Stimulated activated naive B cell treated with anti-CD40 and anti-IgM and Interleukin-4, amounts not matched to agents 10 μg/mL and 1 μg/mL and 100 μg/mL, for 72 hours (primary cell): Measurements from ENCODE around the gene TEFM.
A peak's percentile ranks its signal among the peaks of the same experiment; 100 is the strongest.

Experiments
- ATAC-seq, 2 donors: fragments of 150-1000 bp; cut with Tn5 transposase; replicated peaks; 2 replicates each; pipeline ENCODE4 v1.10.0; 2021; ENCODE audit warnings: moderate library complexity in 1 of 2
- DNase-seq: peaks from one replicate; pipeline ENCODE4 v3.0.0; 2021
- H3K27ac Mint-ChIP-seq: one replicate; pipeline ENCODE4 v1.8.0; 2022; ENCODE audit warnings: mild to moderate bottlenecking, mixed read lengths
- H3K27me3 Mint-ChIP-seq, 2 donors: one replicate each; pipeline ENCODE4 v1.8.0; 2022; ENCODE audit warnings: mixed read lengths in 2 of 2
- H3K36me3 Mint-ChIP-seq, 2 donors: one replicate each; pipeline ENCODE4 v1.8.0; 2022; ENCODE audit warnings: mixed read lengths in 2 of 2, mild to moderate bottlenecking in 1 of 2
- H3K4me1 Mint-ChIP-seq, 2 donors: one replicate each; pipeline ENCODE4 v1.8.0; 2022; ENCODE audit warnings: mixed read lengths in 2 of 2, mild to moderate bottlenecking in 1 of 2
- H3K4me3 Mint-ChIP-seq, 2 donors: one replicate each; pipeline ENCODE4 v1.8.0; 2022; ENCODE audit warnings: mild to moderate bottlenecking in 2 of 2, mixed read lengths in 2 of 2, moderate library complexity in 1 of 2
- H3K9me3 Mint-ChIP-seq, 2 donors: one replicate each; pipeline ENCODE4 v1.8.0; 2022; ENCODE audit warnings: mixed read lengths in 2 of 2, mild to moderate bottlenecking in 1 of 2

The TEFM gene

GRCh38 chr17:30908717-30909420 lies 2.8 kb upstream of the TEFM start:
- peak overlapping the region; percentile 43 to 44 for H3K4me3 Mint-ChIP-seq

GRCh38 chr17:30905742-30906100 lies 317 bp downstream of the TEFM start:
- Mint-ChIP-seq H3K9me3 (peaks cover 0 to 1% of the 10 kb centered on the region in 2 donors), H3K27ac (peak overlapping the region; percentile 97), H3K27me3 (no peaks in the 10 kb centered on the region), H3K36me3 (peaks cover 7 to 30% of the 10 kb centered on the region in 2 donors), H3K4me3 (peak overlapping the region; percentile 90 to 96), H3K4me1 (peaks cover 31 to 50% of the 10 kb centered on the region in 2 donors)
- ATAC-seq (peak; percentile 32 to 35), DNase-seq (no peak)

More at GRCh38 chr17:30908717-30909420, 2.8 kb upstream of the TEFM start:
- H3K9me3 Mint-ChIP-seq: peaks cover 0 to 1% of the 10 kb centered on the region in 2 donors
- H3K36me3 Mint-ChIP-seq: peaks cover 4 to 14% of the 10 kb centered on the region in 2 donors
- H3K27ac Mint-ChIP-seq: peak overlapping the region; percentile 0
- H3K27me3 Mint-ChIP-seq: no peaks in the 10 kb centered on the region
- DNase-seq (no peak), ATAC-seq (peak; percentile 54 to 65)
- peaks cover 19 to 40% of the 10 kb centered on the region in 2 donors for H3K4me1 Mint-ChIP-seq

- Mint-ChIP-seq H3K27me3 (no peaks in the 10 kb centered on the region), H3K4me3 (no peak overlapping the region), H3K36me3 (peaks cover 11 to 23% of the 10 kb centered on the region in 2 donors), H3K9me3 (no peaks in the 10 kb centered on the region), H3K27ac (no peak overlapping the region), H3K4me1 (peaks cover 2 to 7% of the 10 kb centered on the region in 2 donors)
- DNase-seq (no peak), ATAC-seq (no peak)
These were observed 8.7 kb downstream of the TEFM start for GRCh38 chr17:30897311-30897710.

GRCh38 chr17:30894236-30894635 lies 11.8 kb downstream of the TEFM start:
- DNase-seq: no peak
- no peaks in the 10 kb centered on the region for H3K27me3 Mint-ChIP-seq
- H3K27ac Mint-ChIP-seq: no peak overlapping the region
- no peaks in the 10 kb centered on the region for H3K4me1 Mint-ChIP-seq
- H3K4me3 Mint-ChIP-seq: no peak overlapping the region
- ATAC-seq: no peak
- no peaks in the 10 kb centered on the region for H3K9me3 Mint-ChIP-seq
- H3K36me3 Mint-ChIP-seq: peaks cover 9 to 13% of the 10 kb centered on the region in 2 donors

- H3K4me1 Mint-ChIP-seq: no peaks in the 10 kb centered on the region
These were observed 19.9 kb downstream of the TEFM start for GRCh38 chr17:30886187-30886586.

GRCh38 chr17:30869005-30869404 lies 37.0 kb downstream of the TEFM start:
- no peaks in the 10 kb centered on the region for H3K4me1 Mint-ChIP-seq
- ATAC-seq (no peak), DNase-seq (no peak)
- H3K4me3 Mint-ChIP-seq: no peak overlapping the region
- H3K36me3 Mint-ChIP-seq: peaks cover 30 to 36% of the 10 kb centered on the region in 2 donors
- H3K9me3 Mint-ChIP-seq: no peaks in the 10 kb centered on the region
- H3K27me3 Mint-ChIP-seq: no peaks in the 10 kb centered on the region
- no peak overlapping the region for H3K27ac Mint-ChIP-seq

More at GRCh38 chr17:30886187-30886586, 19.9 kb downstream of the TEFM start:
- Mint-ChIP-seq H3K27ac (no peak overlapping the region), H3K36me3 (peaks cover 2 to 3% of the 10 kb centered on the region in 2 donors), H3K9me3 (no peaks in the 10 kb centered on the region), H3K27me3 (no peaks in the 10 kb centered on the region), H3K4me3 (no peak overlapping the region)
- no peak for DNase-seq
- ATAC-seq: no peak

- Mint-ChIP-seq H3K4me3 (no peak overlapping the region), H3K9me3 (no peaks in the 10 kb centered on the region), H3K4me1 (no peaks in the 10 kb centered on the region), H3K27me3 (no peaks in the 10 kb centered on the region), H3K36me3 (peaks cover 26 to 31% of the 10 kb centered on the region in 2 donors), H3K27ac (no peak overlapping the region)
- no peak for DNase-seq
- ATAC-seq: no peak
These were observed 41.4 kb downstream of the TEFM start for GRCh38 chr17:30864636-30865035.

- Mint-ChIP-seq H3K4me3 (no peak overlapping the region), H3K9me3 (no peaks in the 10 kb centered on the region), H3K27me3 (no peaks in the 10 kb centered on the region), H3K27ac (no peak overlapping the region), H3K4me1 (no peaks in the 10 kb centered on the region), H3K36me3 (peaks cover 19 to 27% of the 10 kb centered on the region in 2 donors)
- ATAC-seq: no peak
- no peak for DNase-seq
These were observed 47.3 kb downstream of the TEFM start for GRCh38 chr17:30858556-30859250.

- Mint-ChIP-seq H3K4me1 (no peaks in the 10 kb centered on the region), H3K27ac (no peak overlapping the region), H3K27me3 (no peaks in the 10 kb centered on the region), H3K4me3 (no peak overlapping the region), H3K9me3 (no peaks in the 10 kb centered on the region), H3K36me3 (peaks cover 20 to 33% of the 10 kb centered on the region in 2 donors)
- ATAC-seq: no peak
- no peak for DNase-seq
These were observed 51.9 kb downstream of the TEFM start for GRCh38 chr17:30854146-30854545.
